Globus pallidus (tissue), 1 donor: ENCODE data around the gene HIPK3.

Experiments used
- DNase-seq: peaks from one replicate; pipeline ENCODE4 v3.0.0-alpha.2; 2015; ENCODE audit warnings: low spot score

The HIPK3 gene

GRCh38 chr11:33307984-33308383, 50.8 kb downstream of the HIPK3 start:
- peak; percentile 74 for DNase-seq

GRCh38 chr11:33309118-33309517, 51.9 kb downstream of the HIPK3 start:
- no peak for DNase-seq

DNA sequence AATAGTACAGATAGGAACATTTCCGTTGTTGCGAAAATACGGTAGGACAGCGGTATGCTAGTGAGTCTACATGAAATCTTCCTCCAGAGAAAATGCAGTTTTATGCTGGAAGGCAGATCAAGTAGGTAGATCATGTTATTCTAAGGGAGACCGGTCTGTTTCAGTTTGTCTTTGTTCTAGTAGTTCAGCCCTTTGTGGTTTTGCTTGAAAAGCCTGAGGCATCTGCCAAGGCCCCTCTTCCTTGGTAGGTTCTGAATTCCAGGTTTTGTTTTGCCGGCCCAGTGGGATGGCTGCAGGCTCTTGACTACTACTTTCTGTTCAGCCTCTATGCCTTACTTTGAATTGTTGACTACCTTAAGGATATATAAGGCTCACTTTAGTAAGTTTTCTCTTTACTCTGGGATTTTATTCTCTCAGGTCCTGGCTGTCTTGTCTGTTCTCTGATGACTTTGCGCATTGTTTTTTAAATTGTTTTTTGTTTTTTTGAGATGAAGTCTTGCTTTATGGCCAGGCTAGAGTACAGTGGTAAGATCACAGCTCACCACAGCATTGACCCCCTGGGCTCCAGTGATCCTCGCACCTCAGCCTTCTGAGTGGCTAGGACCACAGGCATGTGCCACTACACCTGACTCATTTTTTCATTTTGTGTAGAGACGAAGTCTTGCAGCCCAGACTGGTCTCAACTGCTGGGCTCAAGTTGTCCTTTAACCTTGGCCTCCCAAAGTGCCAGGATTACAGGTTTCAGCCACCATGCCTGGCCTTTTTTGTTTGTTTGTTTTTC, 53.7 kb downstream of the HIPK3 start:
- no peak for DNase-seq

DNA sequence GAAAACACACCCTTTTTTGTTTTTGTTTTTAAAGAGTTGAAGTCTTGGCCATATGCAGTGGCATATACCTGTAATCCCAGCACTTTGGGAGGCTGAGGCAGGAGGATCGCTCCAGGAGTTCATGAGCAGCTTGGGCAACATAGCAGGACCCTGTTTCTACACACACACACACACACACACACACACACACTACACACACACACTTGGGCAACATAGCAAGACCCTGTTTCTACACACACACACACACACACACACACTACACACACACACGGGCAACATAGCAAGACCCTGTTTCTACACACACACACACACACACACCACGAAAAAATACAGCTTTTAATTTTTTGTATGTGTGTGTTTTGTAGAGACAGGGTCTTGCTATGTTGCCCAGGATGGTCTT, 54.5 kb downstream of the HIPK3 start:
- DNase-seq: no peak

DNA sequence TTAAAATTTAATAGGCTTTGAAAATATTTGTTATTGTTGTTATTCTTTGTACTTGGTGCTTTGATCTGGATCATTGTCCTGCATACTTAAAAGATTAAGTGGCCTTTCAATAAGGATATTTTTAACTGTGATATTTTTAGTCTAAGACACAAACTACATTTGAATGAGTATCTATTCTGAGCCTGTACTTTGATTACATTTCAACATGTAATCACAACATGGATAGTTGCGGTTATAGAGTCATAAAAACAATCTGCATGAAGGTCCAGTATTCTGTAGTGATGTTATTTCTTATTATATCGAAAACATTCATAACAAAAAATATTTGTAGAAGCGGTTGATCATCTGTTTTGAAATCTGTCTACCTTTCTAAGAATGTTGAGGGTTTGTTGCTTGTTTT, 58.6 kb downstream of the HIPK3 start:
- DNase-seq: no peak

- no peak for DNase-seq
These were observed 60.5 kb downstream of the HIPK3 start for GRCh38 chr11:33317662-33318061.

DNA sequence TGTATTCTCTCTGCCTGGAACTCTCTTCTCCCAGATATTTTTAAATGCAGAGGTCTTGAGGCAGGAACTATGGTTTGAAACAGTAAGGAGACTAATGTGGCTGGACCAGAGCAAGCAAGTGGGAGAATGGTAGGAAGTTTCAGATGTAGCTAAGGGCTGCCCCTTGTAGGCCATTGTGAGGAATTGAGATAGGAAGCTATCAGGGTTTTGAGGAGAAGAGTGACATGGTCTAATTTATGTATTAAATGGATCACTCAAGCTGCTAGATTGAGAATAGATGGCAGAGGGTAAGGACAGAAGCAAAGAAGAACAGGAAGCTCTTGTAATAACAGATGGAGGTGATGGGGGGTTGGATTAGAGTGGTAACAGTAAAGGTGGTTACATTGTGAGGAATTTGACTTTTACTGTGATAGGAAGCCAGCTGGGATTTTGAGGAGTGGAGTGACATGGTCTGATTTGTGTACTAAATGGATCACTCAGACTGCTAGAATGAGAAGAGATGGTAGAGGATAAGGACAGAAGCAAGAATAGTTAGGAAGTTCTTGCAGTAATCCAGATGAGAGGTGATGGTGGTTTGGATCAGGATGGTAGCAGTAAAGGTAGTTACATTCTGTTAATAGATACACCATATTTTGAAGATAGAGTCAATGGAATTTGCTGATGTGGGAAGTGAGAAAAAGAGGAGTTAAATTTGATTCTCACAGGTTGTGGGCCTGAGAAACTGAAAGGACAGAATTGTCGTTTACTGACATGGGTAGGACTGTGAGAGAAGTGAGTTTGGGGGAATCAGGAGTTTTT, 63.0 kb downstream of the HIPK3 start:
- peak; percentile 29 for DNase-seq

- DNase-seq: no peak
These were observed 63.7 kb downstream of the HIPK3 start for GRCh38 chr11:33320814-33321330.

DNA sequence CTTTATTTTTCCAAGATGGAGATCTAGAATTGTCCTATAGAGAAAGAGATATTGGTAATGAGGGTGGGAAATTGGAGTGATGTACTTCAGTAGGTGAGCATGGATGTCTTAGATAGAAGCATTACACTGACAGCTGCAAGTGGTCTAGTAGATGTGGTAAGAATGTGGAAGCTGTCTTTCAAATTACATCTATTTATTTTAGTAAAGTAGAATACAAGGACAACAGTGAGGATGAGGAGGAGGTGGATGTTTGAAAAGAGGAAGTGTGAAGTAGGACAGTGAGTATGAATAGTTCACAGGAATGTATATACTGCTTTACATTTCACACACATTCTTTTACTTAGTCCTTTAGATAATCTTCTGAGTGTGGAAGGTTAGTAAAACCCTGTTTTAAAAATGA, 64.2 kb downstream of the HIPK3 start:
- DNase-seq: no peak

DNA sequence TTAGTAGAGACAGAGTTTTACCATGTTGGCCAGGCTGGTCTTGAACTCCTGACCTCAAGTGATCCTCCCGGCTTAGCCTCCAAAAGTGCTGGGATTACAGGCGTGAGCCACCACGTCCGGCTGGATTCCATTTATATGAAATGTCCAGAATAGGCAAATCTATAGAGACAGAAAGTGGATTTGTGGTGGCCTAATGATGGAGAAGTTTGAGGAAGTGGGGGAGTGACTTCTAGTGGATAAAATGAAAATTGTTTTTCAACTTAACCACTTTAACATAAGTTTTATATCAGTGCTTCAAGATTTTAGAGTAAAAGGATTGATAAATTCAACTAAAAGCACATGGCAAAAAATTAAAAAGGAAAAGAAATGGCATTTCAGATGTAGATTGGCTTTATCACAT, 66.2 kb downstream of the HIPK3 start:
- no peak for DNase-seq

GRCh38 chr11:33324302-33324985, 67.3 kb downstream of the HIPK3 start:
- DNase-seq: no peak

DNA sequence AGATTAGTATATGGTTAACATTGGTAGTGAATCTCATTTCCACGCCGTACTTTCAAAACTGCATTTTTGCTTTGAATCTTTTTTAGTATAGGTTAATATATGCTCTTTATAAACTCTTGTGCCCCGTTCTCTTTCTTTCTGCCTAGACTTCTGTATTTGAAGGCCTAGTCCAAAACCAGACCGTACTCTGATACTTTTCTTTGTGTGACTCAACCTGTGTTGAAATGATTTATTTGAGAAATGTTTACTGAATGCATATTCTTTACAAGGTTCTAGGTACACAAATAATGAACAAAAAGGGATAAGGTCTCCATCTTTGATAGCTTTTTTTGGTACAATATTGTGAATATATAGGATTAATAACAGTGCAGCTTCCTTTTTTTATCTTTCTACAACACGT, 68.3 kb downstream of the HIPK3 start:
- no peak for DNase-seq

GRCh38 chr11:33329705-33330329, 72.6 kb downstream of the HIPK3 start:
- peak; percentile 75 for DNase-seq

DNA sequence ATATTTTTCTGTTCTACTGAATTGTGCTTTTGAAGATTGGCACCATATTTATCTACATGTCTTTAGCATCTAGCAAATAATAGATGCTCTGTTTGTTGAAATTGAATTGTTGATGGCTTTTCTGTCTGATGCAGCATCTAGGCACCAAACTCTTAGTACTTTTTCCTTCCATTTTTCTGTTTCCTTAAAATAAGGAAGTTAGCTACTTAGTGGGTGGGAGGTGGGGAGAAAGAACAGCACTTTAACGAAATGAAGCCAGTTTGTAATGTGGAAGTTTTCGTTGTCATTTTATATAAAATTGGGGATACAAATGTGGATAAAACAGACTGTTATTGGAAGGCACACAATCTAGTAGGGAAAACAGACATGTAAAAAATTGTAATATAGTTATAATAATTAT, 76.6 kb downstream of the HIPK3 start:
- DNase-seq: no peak

DNA sequence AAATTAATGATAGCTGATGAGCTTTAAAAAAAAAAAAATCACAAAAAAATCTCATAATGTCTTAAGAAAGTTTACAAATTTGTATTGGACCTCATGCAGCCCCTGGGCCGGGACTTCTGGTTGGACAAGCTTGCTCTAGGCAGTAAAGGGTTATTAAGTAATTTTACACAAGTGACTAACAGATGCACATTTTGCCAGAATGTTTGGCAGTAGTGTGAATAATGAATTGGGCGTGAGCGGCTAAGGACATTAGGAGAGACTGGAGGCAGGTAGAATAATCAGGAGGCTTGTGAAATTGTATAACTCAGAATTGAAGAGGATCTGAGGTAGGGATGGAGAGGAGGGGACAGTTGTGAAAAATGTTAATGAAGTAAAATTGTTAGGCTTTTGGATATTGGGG, 77.4 kb downstream of the HIPK3 start:
- DNase-seq: no peak

DNA sequence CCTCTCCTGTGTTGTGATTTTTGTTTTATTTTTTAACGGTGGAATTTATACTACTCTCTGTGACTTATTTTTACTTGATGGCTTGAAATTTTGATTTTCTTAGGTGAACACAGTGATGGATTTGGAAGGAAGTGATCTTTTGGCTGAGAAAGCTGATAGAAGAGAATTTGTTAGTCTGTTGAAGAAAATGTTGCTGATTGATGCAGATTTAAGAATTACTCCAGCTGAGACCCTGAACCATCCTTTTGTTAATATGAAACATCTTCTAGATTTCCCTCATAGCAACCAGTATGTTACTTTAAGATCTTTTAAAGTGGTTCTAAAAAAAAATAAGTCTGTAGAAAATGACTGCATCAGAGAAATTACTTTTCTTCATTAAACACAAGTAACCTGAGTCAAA, 82.1 kb downstream of the HIPK3 start:
- no peak for DNase-seq

- no peak for DNase-seq
These were observed 87.4 kb downstream of the HIPK3 start for GRCh38 chr11:33344611-33345010.

- no peak for DNase-seq
These were observed 90.4 kb downstream of the HIPK3 start for GRCh38 chr11:33347490-33348125.

- no peak for DNase-seq
These were observed 93.1 kb downstream of the HIPK3 start for GRCh38 chr11:33350287-33350686.

GRCh38 chr11:33358150-33358831, 101.1 kb downstream of the HIPK3 start:
- DNase-seq: no peak

DNA sequence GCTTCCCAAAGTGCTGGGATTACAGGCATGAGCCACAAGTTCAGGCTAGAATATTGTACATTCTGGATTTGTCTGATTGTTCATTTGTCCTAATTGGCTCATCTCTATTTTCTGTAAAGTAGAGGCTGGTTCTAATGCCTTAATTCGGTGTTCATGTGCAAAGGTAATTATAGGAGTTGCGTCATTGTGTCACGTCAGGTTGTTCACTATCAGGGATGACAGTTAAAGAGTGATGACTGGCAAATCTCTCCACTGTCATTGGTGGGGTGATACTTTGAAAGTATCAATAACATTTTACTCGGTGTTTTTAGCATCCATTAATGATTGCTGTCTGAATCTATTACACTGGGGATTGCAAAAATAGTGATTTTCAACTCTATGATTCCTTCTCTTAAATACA, 103.5 kb downstream of the HIPK3 start:
- no peak for DNase-seq
